NCI-H1930 (cell line): ENCODE measurements around the gene SERPINA7.
"Not testable (repeated sequence)": the region's sequence is repeated elsewhere in the genome, so short reads cannot be mapped to it uniquely, and the experiment has no call there.

Experiments
- DNase-seq, 2 experiments: peaks; one replicate each; lab custom pipeline; 2025; lab: John Stamatoyannopoulos, UW

SERPINA7 gene

GRCh38 chrX:106038625-106039024 lies at the start of gene SERPINA7:
TSS of gene SERPINA7 (minus strand) at chrX:106038727. CDS start at chrX:106037058, 1,669 bp downstream.
- DNase-seq, result no peak

DNA sequence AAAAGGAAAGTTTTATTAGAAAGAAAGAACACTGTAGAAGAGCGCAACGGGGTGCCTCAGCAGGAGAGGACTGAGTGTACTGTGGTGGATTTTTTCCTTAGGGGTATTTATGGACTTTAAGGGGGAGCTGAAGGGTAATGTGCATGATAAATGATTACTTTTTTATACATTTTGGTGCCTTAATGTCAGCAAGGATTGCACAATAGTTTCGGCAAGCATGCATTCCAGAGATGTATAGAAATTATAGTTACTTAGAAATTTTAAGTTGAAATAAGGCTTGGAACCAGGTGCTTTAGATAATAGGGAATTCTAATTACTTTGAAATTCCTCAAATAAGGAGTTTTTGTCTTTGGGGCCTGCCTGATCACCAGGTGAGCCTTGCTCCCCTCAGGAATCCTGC lies 30.5 kb upstream of the SERPINA7 start:
- DNase-seq, result no peak

GRCh38 chrX:106050054-106050453 lies 11.5 kb upstream of the SERPINA7 start:
- no peak for DNase-seq

DNA sequence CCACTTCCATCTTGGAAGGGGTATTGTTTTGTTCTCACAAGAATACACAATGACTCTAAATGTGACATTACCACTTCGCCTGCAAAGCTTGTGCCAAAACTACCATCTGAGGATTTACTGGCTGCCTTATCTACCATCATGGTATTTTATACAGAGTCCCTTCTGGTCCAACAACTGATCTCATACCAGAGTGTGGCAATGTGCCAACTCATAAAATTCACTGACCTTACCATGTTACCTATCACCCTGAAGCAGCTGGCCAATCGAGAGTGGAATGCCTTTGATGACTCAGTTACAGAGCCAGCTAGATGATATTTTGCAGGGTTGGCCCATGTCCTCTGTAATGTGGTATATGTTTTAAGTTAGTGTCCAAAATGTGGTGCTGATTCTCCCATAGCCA lies 3.8 kb upstream of the SERPINA7 start:
- no peak for DNase-seq

- no peak for DNase-seq
These were observed 2.3 kb upstream of the SERPINA7 start for GRCh38 chrX:106040861-106041260.

DNA sequence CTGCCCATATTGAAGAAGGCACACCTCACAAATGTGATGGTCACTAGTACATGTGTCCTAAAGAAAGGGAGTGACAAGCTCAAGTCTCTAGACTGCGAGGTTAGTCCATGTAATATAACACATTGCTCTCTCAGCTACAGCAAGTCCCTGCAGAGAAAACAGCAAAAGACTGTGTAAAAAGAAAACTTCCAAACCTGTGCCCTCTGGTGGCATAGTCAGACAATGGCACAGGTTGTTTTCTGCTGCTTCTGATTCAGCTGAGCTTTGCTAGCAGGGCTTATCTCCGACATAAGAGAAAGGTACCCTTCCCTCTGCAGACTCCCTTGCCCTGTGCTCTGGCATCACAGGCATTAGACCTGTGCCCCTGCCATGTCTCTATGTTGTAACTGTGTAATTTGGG lies 1.4 kb upstream of the SERPINA7 start:
- DNase-seq, result no peak

DNA sequence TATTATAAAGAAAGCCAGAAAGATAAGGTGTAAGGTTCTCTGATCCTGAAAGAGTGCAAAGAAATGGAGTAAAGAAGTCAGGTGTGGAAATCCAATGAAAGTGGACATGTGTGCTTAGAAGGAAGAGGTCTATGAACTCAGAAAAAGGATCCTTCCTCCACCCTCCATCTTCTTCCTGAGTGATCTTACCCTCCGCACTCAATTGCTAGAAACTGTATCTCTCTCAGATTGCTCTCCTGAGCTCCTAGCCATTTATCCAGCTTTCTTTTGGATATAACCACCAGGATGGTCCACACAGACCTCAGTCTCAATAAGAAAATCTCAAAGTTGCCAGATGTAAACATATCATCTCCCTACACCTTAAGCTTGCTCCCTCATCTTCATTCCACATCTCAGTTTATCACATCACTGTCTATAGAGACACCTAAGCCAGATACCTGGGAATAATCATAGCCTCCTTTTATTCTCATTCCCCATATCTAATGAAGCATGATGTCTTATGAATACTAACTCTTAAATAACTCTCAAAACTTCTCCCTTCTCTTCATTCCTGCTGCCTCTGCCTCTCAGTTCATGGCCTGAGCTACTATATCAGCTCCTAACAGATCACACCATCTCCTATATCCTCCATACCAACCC lies 573 bp downstream of the SERPINA7 start:
- no peak for DNase-seq

GRCh38 chrX:106036716-106037115 lies 1.8 kb downstream of the SERPINA7 start:
- no peak for DNase-seq

- DNase-seq, result no peak
These were observed 3.5 kb downstream of the SERPINA7 start for GRCh38 chrX:106035064-106035463.

GRCh38 chrX:106023947-106024346 lies 14.6 kb downstream of the SERPINA7 start:
- DNase-seq, result no peak

DNA sequence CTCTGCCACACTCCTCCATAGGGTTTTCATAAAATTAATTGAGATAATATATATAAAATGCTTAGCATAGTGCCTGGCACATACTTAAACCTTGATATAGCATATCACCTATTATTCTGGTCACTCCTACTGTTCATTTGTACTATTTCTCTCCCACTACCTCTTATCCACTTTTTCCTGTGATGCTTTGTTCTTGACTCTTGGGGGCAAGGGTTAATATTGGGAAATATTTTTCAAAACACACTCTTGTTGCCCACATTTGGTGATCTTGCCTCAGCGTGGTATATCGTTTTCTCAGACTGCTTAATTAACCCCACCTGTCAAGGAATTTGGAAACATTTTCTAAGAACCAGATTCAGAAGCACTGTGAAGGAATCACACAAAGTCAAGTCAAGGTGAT lies 16.3 kb downstream of the SERPINA7 start:
- no peak for DNase-seq

DNA sequence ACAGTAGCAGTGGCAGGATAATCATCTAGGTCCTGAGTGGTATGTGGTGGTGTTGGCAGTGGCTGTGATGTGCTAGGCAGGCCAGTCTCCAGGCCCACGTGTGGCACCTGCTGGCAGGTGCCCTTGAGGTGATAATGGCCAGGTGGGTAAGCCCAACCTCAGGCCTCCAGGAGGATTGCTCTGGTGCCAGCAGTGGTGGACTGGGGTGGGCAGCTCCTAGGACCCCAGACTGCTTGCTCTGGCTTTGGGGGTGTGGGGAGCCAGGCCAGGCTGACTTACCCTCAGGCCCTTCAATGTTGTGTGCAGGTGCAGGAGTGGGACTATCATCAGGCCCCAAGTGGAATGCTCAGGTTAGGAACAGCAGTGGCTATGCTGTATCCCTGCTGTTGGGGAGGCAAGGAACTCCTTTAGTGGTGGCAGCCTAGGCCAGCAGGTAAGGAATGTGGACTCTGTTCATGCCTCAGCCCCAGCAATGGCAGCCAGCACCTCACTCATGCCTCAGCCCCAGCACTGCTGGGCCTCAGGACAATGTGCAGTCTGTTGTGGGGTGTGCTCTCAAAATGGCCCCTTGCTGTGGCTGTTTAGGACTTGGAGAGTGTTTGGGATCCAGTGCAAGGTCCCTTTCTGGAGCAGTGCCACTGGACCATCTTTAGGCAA lies 24.3 kb downstream of the SERPINA7 start:
- DNase-seq, result no peak

- DNase-seq, result no peak
These were observed 29.4 kb downstream of the SERPINA7 start for GRCh38 chrX:106009145-106009544.

DNA sequence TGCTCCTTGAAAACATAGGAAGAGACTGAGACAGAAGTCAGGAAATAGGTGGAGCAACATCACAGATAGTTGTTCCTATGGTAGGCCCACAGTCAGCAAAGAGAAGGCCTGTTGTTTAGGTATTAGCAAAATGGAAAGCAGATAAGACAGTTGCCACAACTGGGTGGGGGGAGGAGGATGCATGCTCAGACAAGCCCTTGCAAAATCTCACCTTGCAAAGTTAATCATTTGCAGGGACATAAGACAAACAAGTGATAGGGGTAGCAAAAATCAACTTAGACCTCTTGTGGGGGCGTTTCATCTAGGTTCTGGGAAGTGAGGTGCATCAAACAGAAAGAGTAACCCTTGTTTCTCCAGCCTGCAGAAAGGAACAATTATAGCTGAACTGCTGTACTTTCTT lies 30.7 kb downstream of the SERPINA7 start:
- DNase-seq, result no peak

DNA sequence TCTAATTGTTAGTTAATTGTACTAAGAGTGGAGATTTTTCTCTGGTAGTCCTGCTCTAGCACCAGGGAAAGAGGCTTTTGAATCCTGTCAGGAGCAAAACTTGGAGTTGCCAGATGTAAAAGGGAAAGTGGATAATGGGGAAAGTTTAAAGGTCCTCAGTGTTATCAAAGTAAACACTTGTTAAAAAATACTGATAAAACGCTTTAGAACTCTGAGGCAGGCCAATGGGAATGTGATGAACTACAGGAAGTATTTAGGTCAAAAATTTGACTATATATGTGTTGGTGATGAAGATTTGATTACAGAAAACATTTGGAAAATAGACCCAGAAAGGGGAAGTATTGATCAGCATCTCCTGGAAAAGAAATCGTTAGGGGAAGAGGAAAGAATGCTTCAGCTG lies 32.8 kb downstream of the SERPINA7 start:
- no peak for DNase-seq

GRCh38 chrX:106000609-106001008 lies 37.9 kb downstream of the SERPINA7 start:
- not testable (repeated sequence) for DNase-seq

- no peak for DNase-seq
These were observed 38.3 kb downstream of the SERPINA7 start for GRCh38 chrX:106000203-106000602.

DNA sequence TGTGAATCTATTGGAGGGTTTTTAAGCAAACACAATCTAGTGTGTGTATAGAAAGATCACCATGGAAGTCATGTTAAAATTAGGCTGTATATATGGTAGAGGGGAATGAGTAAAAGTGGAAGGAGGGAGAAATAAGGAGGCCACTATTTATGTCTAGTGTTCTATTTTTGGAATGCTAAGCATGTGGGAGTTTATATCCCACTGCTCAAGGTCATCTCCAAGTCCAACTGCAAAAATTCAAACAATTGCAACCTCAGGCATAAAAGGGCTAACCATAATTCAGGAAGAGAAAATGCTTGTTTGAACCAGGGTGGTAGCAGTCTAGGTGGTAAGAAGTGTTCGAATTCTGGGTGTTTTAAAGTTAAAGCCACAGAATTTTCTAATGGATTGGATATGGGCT lies 39.2 kb downstream of the SERPINA7 start:
- no peak for DNase-seq

DNA sequence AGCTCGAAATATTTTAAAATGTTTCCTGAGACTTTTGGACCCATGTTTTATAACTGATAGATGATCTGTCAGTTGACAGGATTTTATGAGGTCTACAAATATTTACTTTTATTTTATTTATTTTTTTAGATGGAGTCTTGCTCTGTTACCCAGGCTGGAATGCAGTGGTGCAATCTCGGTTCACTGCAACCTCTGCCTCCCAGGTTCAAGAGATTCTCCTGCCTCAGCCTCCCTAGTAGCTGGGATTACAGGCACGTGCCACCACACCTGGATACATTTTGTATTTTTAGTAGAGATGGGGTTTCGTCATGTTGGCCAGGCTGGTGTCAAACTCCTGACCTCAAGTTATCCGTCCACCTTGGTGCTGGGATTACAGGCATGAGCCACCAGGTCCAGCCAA lies 50.0 kb downstream of the SERPINA7 start:
- DNase-seq, result not testable (repeated sequence)
